ENCODE data around the gene TRUB1. TPM values are rescaled to one million over a fixed set of nuclear protein-coding genes. Genes with fewer than 3 reads are reported as not detected.

Gene TRUB1
- total RNA-seq, 2 experiments from 2014 or later = 18.7 to 25.1 TPM

DNA sequence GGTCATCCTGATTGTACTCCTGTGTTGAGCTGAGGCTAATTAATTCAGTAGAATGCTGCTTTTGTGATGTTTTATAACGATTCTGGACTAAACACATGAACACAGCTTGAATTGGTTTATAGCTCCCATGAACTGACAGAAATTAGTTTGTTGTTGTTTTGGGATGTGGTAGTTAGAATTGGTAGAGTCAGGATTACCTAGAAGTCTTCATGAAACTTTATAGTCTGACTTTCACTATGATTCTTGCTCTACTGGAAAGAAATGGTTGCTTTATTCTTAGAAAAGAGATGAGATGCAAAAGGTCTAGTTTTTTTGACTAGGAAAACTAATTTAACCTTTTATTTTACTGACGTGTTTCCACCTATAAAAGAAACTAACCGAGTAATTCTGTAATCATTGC is 23.4 kb upstream of the TRUB1 start:
- no peak for DNase-seq (ENCODE audit: low spot score)
- ChIA-PET POLR2A (interaction anchor here (0.6 to 1.8 kb wide), 4 partner anchors 9 to 760 kb away, joined by 3 to 7 read pairs (median 4); no protein-coding TSS in a partner anchor), CTCF (ENCODE audit: unreplicated experiment) (no interaction called here)
- Histone ChIP-seq H3K36me3 (ENCODE audit: insufficient read depth, low read length) (no peaks in the 10 kb centered on the region), H3K4me3 (ENCODE audit: low read depth, low read length, poor library complexity, severe bottlenecking) (no peak overlapping the region), H2AFZ (ENCODE audit: low read length) (no peak overlapping the region), H3K27ac (ENCODE audit: low read depth, low read length, poor library complexity, severe bottlenecking) (no peak overlapping the region), H4K20me1 (ENCODE audit: insufficient read depth, low read length) (no peaks in the 10 kb centered on the region), H3K4me2 (ENCODE audit: low read length) (no peak overlapping the region), H3K9me2 (ENCODE audit: insufficient read depth, low read length) (no peaks in the 10 kb centered on the region), H3K79me2 (ENCODE audit: insufficient read depth, low read depth, low read length) (no peaks in the 10 kb centered on the region), H3K9me3 (ENCODE audit: low read length) (no peaks in the 10 kb centered on the region), H3K4me1 (ENCODE audit: insufficient read depth, low read length, poor library complexity, severe bottlenecking) (no peaks in the 10 kb centered on the region)
- BruUV-seq (replicated peaks) = no TSS peak
- intact Hi-C loops (cut with micrococcal nuclease; ENCODE audit: unreplicated experiment) = no loop called here
- no peak for TF ChIP-seq CTCF (conservative IDR thresholded peaks at IDR 0.05; ENCODE audit: low read length)
- TF ChIP-seq EZH2phosphoT487 (IDR thresholded peaks at IDR 0.05; ENCODE audit: borderline replicate concordance, low read depth, low read length) = no peak

GRCh38 chr10:114915294-114915693 is 22.7 kb upstream of the TRUB1 start:
- H3K9me3 ChIP-seq (ENCODE audit: low read length) = no peaks in the 10 kb centered on the region
- no peaks in the 10 kb centered on the region for H3K36me3 ChIP-seq (ENCODE audit: insufficient read depth, low read length)
- no TSS peak for BruUV-seq (replicated peaks)
- no peaks in the 10 kb centered on the region for H3K4me1 ChIP-seq (ENCODE audit: insufficient read depth, low read length, poor library complexity, severe bottlenecking)
- no peaks in the 10 kb centered on the region for H4K20me1 ChIP-seq (ENCODE audit: insufficient read depth, low read length)
- H3K4me3 ChIP-seq (ENCODE audit: low read depth, low read length, poor library complexity, severe bottlenecking) = no peak overlapping the region
- H3K27ac ChIP-seq (ENCODE audit: low read depth, low read length, poor library complexity, severe bottlenecking) = no peak overlapping the region
- no peak for TF ChIP-seq EZH2phosphoT487 (IDR thresholded peaks at IDR 0.05; ENCODE audit: borderline replicate concordance, low read depth, low read length)
- TF ChIP-seq CTCF (conservative IDR thresholded peaks at IDR 0.05; ENCODE audit: low read length) = no peak
- DNase-seq (ENCODE audit: low spot score) = no peak
- CTCF ChIA-PET (ENCODE audit: unreplicated experiment) = no interaction called here
- no peak overlapping the region for H3K4me2 ChIP-seq (ENCODE audit: low read length)
- H3K9me2 ChIP-seq (ENCODE audit: insufficient read depth, low read length) = no peaks in the 10 kb centered on the region
- no peaks in the 10 kb centered on the region for H3K79me2 ChIP-seq (ENCODE audit: insufficient read depth, low read depth, low read length)
- intact Hi-C loops (cut with micrococcal nuclease; ENCODE audit: unreplicated experiment) = no loop called here
- no peak overlapping the region for H2AFZ ChIP-seq (ENCODE audit: low read length)
- POLR2A ChIA-PET = interaction anchor here (0.6 to 1.8 kb wide), 4 partner anchors 8 to 1597 kb away, joined by 3 to 7 read pairs (median 4); no protein-coding TSS in a partner anchor

- Histone ChIP-seq H2AFZ (ENCODE audit: low read length) (no peak overlapping the region), H3K4me3 (ENCODE audit: low read depth, low read length, poor library complexity, severe bottlenecking) (no peak overlapping the region), H3K9me3 (ENCODE audit: low read length) (no peaks in the 10 kb centered on the region), H3K4me2 (ENCODE audit: low read length) (no peak overlapping the region), H3K27ac (ENCODE audit: low read depth, low read length, poor library complexity, severe bottlenecking) (no peak overlapping the region), H3K4me1 (ENCODE audit: insufficient read depth, low read length, poor library complexity, severe bottlenecking) (no peaks in the 10 kb centered on the region), H4K20me1 (ENCODE audit: insufficient read depth, low read length) (no peaks in the 10 kb centered on the region), H3K9me2 (ENCODE audit: insufficient read depth, low read length) (no peaks in the 10 kb centered on the region), H3K36me3 (ENCODE audit: insufficient read depth, low read length) (no peaks in the 10 kb centered on the region), H3K79me2 (ENCODE audit: insufficient read depth, low read depth, low read length) (no peaks in the 10 kb centered on the region)
- no TSS peak for BruUV-seq (replicated peaks)
- DNase-seq (ENCODE audit: low spot score) = no peak
- POLR2A ChIA-PET = interaction anchor here (0.9 to 1.1 kb wide), 3 partner anchors 9 to 21 kb away, joined by 3 read pairs; no protein-coding TSS in a partner anchor
- TF ChIP-seq CTCF (conservative IDR thresholded peaks at IDR 0.05; ENCODE audit: low read length) (no peak), EZH2phosphoT487 (IDR thresholded peaks at IDR 0.05; ENCODE audit: borderline replicate concordance, low read depth, low read length) (no peak)
- intact Hi-C loops (cut with micrococcal nuclease; ENCODE audit: unreplicated experiment) = no loop called here
- CTCF ChIA-PET (ENCODE audit: unreplicated experiment) = no interaction called here
These were observed 21.3 kb upstream of the TRUB1 start for GRCh38 chr10:114916653-114917052.

Measured in OCI-LY7 (cell line).